HG03097 (cell line): ENCODE measurements around the gene GPR15.
"Not testable (repeated sequence)": the region's sequence is repeated elsewhere in the genome, so short reads cannot be mapped to it uniquely, and the experiment has no call there.

Source experiments
- ATAC-seq: cut with Tn5 transposase; IDR thresholded peaks from one replicate; pipeline ENCODE4 v1.9.1; 2021; ENCODE audit not compliant: unreplicated experiment, low FRiP score

The GPR15 gene

GRCh38 chr3:98556164-98557130 lies 24.7 kb downstream of the GPR15 start:
- ATAC-seq, result peak; percentile 79

- peak; percentile 25 for ATAC-seq
These were observed 25.7 kb downstream of the GPR15 start for GRCh38 chr3:98557324-98558010.

- no peak for ATAC-seq
These were observed 26.5 kb downstream of the GPR15 start for GRCh38 chr3:98558100-98558827.

GRCh38 chr3:98559769-98560168 lies 28.0 kb downstream of the GPR15 start:
- ATAC-seq, result not testable (repeated sequence)

GRCh38 chr3:98560911-98561310 lies 29.1 kb downstream of the GPR15 start:
- no peak for ATAC-seq

- no peak for ATAC-seq
These were observed 30.1 kb downstream of the GPR15 start for GRCh38 chr3:98561727-98562521.

- peak; percentile 54 for ATAC-seq
These were observed 32.0 kb downstream of the GPR15 start for GRCh38 chr3:98563661-98564281.

GRCh38 chr3:98564282-98565005 lies 32.7 kb downstream of the GPR15 start:
- ATAC-seq, result no peak

GRCh38 chr3:98565237-98565643 lies 33.5 kb downstream of the GPR15 start:
- ATAC-seq, result no peak

GRCh38 chr3:98565843-98566242 lies 34.1 kb downstream of the GPR15 start:
- no peak for ATAC-seq

GRCh38 chr3:98567666-98568270 lies 36.0 kb downstream of the GPR15 start:
- ATAC-seq, result no peak

GRCh38 chr3:98568402-98568801 lies 36.6 kb downstream of the GPR15 start:
- ATAC-seq, result no peak

GRCh38 chr3:98573181-98573728 lies 41.5 kb downstream of the GPR15 start:
- no peak for ATAC-seq

- no peak for ATAC-seq
These were observed 42.4 kb downstream of the GPR15 start for GRCh38 chr3:98574132-98574531.

- no peak for ATAC-seq
These were observed 45.6 kb downstream of the GPR15 start for GRCh38 chr3:98577178-98577895.

- ATAC-seq, result no peak
These were observed 48.9 kb downstream of the GPR15 start for GRCh38 chr3:98580401-98581386.

- ATAC-seq, result no peak
These were observed 49.7 kb downstream of the GPR15 start for GRCh38 chr3:98581474-98581873.
